A375 (cell line): Measurements from ENCODE around the gene RNASE8. TPM values are rescaled to one million over a fixed set of nuclear protein-coding genes. Genes with fewer than 3 reads are reported as not detected.

Source experiments
- total RNA-seq: library from RNA; depleted of rRNA; stranded (reverse); fragments of >200 nt; shearing (Covaris generic); gene quantifications from 2 replicates; pipeline ENCODE4 v1.2.3, GENCODE V29; 2014; rRNA removed

RNASE8 gene, protein sequence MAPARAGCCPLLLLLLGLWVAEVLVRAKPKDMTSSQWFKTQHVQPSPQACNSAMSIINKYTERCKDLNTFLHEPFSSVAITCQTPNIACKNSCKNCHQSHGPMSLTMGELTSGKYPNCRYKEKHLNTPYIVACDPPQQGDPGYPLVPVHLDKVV
- total RNA-seq: not detected in 2 replicates

DNA sequence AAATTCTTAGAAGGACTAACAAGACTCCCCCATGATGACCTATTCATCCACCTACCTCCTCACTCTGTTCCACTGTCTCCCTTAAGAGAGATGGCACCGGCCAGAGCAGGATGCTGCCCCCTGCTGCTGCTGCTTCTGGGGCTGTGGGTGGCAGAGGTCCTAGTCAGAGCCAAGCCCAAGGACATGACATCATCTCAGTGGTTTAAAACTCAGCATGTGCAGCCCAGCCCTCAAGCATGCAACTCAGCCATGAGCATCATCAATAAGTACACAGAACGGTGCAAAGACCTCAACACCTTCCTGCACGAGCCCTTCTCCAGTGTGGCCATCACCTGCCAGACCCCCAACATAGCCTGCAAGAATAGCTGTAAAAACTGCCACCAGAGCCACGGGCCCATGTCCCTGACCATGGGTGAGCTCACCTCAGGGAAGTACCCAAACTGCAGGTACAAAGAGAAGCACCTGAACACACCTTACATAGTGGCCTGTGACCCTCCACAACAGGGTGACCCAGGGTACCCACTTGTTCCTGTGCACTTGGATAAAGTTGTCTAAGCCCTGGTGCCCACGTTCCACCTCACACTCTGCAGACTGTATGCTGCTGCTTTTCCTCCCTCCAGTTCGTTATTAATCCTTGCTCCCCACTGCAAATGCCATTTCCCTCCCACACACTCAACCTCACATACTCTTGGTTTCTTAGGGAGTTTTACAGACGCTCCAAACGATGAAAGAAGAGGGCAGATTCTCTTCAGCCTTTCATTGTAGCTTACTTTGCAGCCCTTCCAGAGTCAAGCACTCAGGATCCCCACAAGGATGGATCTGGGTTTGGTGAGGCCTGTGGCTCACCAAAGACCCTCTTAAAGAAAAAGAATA is at the start of gene RNASE8:
TSS of gene RNASE8 (plus strand) at position 20 of the 873 bp plus-strand sequence. CDS start at position 91, 71 bp downstream.

DNA sequence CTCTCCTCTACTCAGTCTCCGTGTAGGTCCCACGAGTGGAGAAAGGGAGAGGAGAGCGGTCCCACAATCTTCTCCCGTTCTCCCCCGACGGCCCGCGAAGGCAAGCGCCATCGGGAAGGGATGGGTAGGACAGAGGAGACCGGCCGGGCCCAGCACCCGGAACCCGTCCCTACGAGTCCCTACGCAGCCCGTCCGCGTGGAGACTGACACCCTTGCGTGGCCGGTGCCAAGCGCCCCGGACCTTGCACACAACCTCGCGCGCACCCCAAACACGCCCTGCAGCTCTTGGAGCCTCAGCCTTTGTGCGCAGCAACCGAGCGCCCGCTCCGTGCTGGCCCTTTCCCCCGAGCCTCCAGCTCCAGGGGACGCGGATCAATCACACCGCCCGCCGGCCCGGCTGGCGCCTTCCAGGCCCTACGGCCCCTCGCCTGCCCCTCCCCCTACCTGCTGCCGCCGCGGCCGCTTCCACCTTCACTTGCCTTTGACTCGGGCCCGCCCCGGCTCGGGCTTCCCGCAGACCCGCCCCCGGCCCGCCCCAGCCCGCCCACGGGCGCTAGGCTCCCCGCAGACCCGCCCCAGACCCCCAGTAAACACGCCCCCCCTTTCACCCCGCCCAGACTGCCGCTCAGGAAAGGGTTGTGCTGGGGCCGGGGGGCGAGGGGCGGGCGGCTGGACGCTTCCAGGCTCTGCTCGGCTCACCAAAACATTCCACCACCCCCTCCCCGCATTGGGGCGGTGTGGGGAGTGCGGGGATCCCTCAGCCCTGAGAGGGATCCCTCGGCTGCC is 32.8 kb upstream of the RNASE8 start, which contains the start of gene NDRG2:
TSS of gene NDRG2 (minus strand) at position 477 of the 786 bp plus-strand sequence. CDS start 1,746 bp downstream, outside the sequence.

GRCh38 chr14:21029917-21030316 is 27.7 kb upstream of the RNASE8 start, which contains the start of gene TPPP2:
TSS of gene TPPP2 (plus strand) at chr14:21030217. CDS start at chr14:21030582, 365 bp downstream.

GRCh38 chr14:21034707-21035106 is 22.9 kb upstream of the RNASE8 start, which contains the start of gene RNASE13:
TSS of gene RNASE13 (minus strand) at chr14:21034807. CDS start at chr14:21034288, 519 bp downstream.

DNA sequence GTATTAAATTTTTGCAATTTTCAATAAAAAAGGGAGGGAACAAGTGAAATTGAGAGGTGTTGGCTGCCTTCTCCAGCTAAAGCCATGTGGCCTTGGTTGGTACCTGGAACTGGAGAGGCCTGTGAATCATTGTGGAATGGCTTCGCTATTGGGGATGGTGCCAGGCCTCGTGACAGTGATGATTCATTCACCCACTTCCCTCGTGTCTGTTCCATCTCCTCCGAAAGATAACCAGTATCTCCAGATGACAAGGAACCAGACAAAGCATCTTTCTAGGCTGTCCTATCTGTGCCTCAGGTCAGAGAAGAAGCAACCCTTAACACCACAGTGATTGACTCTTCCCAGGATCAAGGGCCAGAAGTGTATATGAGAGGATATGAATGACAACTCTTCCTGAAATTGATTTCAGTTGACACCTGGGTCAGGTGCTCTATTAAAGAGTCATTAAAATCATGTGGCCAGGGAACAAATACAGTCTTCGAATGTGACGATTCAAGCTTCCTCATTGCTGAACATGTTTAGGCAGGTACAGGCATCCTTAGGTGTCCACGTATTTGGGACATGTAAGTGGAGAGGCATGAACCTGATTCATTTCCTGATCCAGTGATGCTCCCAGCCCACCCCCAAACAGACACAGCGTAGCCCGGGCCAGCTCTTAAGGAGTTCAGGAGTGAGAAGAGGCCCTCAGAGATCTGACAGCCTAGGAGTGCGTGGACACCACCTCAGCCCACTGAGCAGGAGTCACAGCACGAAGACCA is 15.8 kb upstream of the RNASE8 start, which contains the start of gene RNASE7:
TSS of gene RNASE7 (plus strand) at position 687 of the 758 bp plus-strand sequence. CDS start 631 bp downstream, outside the sequence.

GRCh38 chr14:21070083-21070609 is 12.5 kb downstream of the RNASE8 start, which contains the start of gene ARHGEF40:
TSS of gene ARHGEF40 (plus strand) at chr14:21070304. CDS start at chr14:21070397, 93 bp downstream.

DNA sequence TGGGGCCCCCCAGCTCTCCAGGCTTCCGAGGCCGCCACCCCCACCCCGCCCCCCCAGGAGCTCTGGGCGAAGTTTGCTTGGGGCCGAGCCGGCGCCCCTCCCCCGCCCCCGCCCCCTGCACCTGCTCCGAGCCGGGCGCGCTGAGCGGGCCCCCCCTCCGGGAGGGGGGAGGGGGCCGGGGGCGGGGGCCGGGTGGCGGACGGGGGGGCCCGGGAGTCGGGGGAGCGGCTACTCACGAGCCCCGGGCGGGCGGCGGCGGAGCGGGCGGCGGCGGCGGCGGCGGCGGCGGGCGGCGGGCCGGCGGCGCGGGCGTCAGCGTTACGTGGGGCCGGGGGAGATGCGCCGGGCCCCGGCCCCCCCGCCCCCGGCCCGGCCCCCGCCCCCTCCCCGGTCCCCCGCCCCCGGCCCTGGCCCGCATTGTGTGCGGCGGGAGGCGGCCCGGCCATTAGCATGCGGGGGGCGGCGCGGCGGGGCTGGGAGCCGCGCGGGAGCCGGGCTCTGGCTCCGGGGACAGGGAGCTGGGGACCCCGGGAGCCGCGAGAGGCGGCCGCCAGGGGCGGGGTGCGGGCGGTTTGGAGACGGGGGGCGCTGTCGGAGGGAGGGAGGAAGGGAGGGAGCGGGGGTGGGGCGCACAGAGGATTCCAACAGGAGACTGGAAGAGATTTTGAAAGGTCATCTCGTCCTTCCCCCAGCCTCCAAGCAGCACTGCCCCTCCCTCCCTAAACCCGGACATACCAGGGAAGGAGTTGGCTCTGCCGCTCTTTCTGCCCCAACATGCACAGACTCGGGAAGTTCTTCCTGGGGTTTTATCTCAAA is 40.7 kb downstream of the RNASE8 start, which contains the start of gene ZNF219:
TSS of gene ZNF219 (minus strand) at position 580 of the 816 bp plus-strand sequence. CDS start 5,064 bp downstream, outside the sequence.

GRCh38 chr14:21100931-21101330 is 43.3 kb downstream of the RNASE8 start, which contains the start of gene TMEM253:
TSS of gene TMEM253 (plus strand) at chr14:21101066. CDS start at chr14:21101344, 278 bp downstream.

Other genes starting within 250 kb of the RNASE8 start
- gene RNASE3, start 166.4 kb upstream of the RNASE8 start, total RNA-seq: not detected in 2 replicates
- not detected in 2 replicates for gene RNASE2, start 102.3 kb upstream of the RNASE8 start, total RNA-seq
- gene METTL17, start 67.8 kb upstream of the RNASE8 start, total RNA-seq: 77.0 and 88.5 TPM in 2 replicates
- gene SLC39A2, start 58.5 kb upstream of the RNASE8 start, total RNA-seq: not detected in 2 replicates
- gene NDRG2, start 32.8 kb upstream of the RNASE8 start, total RNA-seq: 3.4 and 4.2 TPM in 2 replicates
- gene TPPP2, start 27.6 kb upstream of the RNASE8 start, total RNA-seq: not detected in 2 replicates
- gene RNASE13, start 23.0 kb upstream of the RNASE8 start, total RNA-seq: not detected in 2 replicates
- gene RNASE7, start 15.5 kb upstream of the RNASE8 start, total RNA-seq: not detected in 2 replicates
- gene ARHGEF40, start 12.5 kb downstream of the RNASE8 start, total RNA-seq: 25.5 and 27.5 TPM in 2 replicates
- gene ZNF219, start 40.8 kb downstream of the RNASE8 start, total RNA-seq: 4.4 and 7.0 TPM in 2 replicates
- 0.53 TPM in 1 of 2 replicates, not detected in the other for gene TMEM253, start 43.2 kb downstream of the RNASE8 start, total RNA-seq
- not detected in 2 replicates for gene OR5AU1, start 98.2 kb downstream of the RNASE8 start, total RNA-seq
- 780 and 859 TPM in 2 replicates for gene HNRNPC, start 211.6 kb downstream of the RNASE8 start, total RNA-seq
- not detected in 2 replicates for gene RPGRIP1, start 222.3 kb downstream of the RNASE8 start, total RNA-seq